ENCODE measurements around the gene SIGLEC10. TPM values are rescaled to one million over a fixed set of nuclear protein-coding genes. Genes with fewer than 3 reads are reported as not detected.

The SIGLEC10 gene
- total and polyA plus RNA-seq, 2 donors from 2014 or later: 0.34 to 33.8 TPM

DNA sequence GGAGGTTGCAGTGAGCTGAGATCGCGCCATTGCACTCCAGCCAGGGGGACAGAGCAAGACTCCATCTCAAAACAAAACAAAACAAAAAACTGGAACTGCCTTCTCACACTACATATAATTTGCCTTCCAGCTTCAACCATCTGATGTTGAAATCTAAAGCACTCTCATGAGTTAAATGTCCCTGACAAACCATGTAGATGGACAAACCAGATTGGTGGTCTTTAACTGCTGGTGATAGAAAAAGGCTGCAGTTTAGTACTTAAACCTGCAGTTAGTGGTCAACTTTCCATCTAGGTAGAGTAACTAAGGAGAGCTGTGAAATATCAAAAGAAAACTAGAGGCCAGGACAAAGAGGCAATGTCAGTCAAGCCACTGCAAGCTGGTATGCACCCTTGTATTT lies 21.3 kb downstream of the SIGLEC10 start:
- FAIRE-seq (no peak), DNase-seq (peak in 1 of 5 donors; percentile 12)
- Histone ChIP-seq H3K4me3 (ENCODE audit: low read length in 3 of 3) (no peak overlapping the region), H3K27me3 (ENCODE audit: control insufficient read depth, insufficient read depth, low read length) (no peaks in the 10 kb centered on the region), H3K9ac (ENCODE audit: low read length in 3 of 3) (no peak overlapping the region), H3K9me3 (ENCODE audit: control insufficient read depth in 2 of 3, insufficient read depth in 1 of 3, low read length in 3 of 3) (no peaks in the 10 kb centered on the region), H3K4me1 (ENCODE audit: control insufficient read depth in 2 of 3, insufficient read depth in 2 of 3, low read depth in 1 of 3, low read length in 3 of 3) (peaks cover 0 to 6% (median 5%) of the 10 kb centered on the region in 3 donors), H3K36me3 (ENCODE audit: control insufficient read depth in 2 of 3, insufficient read depth in 3 of 3, low read length in 3 of 3) (no peaks in the 10 kb centered on the region), H3K27ac (ENCODE audit: low read depth in 2 of 2, low read length in 2 of 2) (no peak overlapping the region)
- TF ChIP-seq, protein P1, sequence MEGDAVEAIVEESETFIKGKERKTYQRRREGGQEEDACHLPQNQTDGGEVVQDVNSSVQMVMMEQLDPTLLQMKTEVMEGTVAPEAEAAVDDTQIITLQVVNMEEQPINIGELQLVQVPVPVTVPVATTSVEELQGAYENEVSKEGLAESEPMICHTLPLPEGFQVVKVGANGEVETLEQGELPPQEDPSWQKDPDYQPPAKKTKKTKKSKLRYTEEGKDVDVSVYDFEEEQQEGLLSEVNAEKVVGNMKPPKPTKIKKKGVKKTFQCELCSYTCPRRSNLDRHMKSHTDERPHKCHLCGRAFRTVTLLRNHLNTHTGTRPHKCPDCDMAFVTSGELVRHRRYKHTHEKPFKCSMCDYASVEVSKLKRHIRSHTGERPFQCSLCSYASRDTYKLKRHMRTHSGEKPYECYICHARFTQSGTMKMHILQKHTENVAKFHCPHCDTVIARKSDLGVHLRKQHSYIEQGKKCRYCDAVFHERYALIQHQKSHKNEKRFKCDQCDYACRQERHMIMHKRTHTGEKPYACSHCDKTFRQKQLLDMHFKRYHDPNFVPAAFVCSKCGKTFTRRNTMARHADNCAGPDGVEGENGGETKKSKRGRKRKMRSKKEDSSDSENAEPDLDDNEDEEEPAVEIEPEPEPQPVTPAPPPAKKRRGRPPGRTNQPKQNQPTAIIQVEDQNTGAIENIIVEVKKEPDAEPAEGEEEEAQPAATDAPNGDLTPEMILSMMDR (IDR thresholded peaks at IDR 0.05; ENCODE audit: borderline replicate concordance, extremely low read depth, insufficient read depth): no peak
- intact Hi-C loops (cut with DNase I): no loop called here

DNA sequence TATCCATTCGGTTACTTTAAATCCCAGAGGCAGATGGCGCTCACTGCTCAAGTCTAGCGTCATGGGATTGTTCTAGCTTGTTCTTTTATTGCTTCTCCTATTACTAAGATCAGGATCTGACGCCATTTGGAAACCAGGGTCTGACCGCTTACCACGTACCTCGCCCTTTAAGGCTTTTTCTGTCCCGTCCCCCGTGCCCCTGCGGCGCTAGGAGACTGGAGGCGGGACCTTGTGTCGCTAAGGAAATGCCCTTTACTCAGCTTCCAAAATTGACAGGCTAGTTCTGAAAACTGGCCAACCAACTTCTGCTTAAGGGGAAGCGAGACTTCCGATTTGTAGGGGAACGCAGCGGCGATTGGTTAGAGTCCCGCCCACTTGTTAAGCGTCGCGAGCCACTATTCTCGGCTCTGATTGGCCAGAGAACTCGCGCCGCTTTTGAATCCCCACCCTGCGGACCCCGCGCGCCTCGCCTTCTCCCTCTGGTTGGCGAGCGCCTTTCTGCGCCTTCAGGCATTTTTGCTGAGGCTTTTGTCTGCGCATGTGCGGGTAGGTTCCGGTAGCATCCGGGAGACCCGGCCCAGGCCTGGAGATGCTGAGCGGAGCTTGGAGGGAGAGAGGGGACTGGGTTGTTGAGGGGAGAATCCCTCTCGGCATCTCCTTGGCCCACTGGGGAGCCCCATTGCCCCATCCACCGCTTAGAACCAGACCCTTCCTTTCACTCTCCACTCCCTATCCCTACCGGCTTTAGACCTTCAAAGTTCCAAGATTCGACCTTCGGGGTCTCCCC lies 23.2 kb downstream of the SIGLEC10 start:
- peak; percentile 94 for FAIRE-seq
- TF ChIP-seq, protein P1 (IDR thresholded peaks at IDR 0.05; ENCODE audit: borderline replicate concordance, extremely low read depth, insufficient read depth): no peak
- intact Hi-C loops (cut with DNase I): no loop called here
- H3K4me3 ChIP-seq (ENCODE audit: low read length in 3 of 3): peak overlapping the region; percentile 63 to 80 (median 72)
- peak; percentile 94 to 99 (median 97) for DNase-seq
- H3K27ac ChIP-seq (ENCODE audit: low read depth in 2 of 2, low read length in 2 of 2): peak overlapping the region in 1 of 2 donors; percentile 55
- no peaks in the 10 kb centered on the region for H3K9me3 ChIP-seq (ENCODE audit: control insufficient read depth in 2 of 3, insufficient read depth in 1 of 3, low read length in 3 of 3)
- H3K9ac ChIP-seq (ENCODE audit: low read length in 3 of 3): peak overlapping the region; percentile 38 to 71 (median 50)
- no peaks in the 10 kb centered on the region for H3K27me3 ChIP-seq (ENCODE audit: control insufficient read depth, insufficient read depth, low read length)
- no peaks in the 10 kb centered on the region for H3K36me3 ChIP-seq (ENCODE audit: control insufficient read depth in 2 of 3, insufficient read depth in 3 of 3, low read length in 3 of 3)
- H3K4me1 ChIP-seq (ENCODE audit: control insufficient read depth in 2 of 3, insufficient read depth in 2 of 3, low read depth in 1 of 3, low read length in 3 of 3): peaks cover 0 to 6% (median 5%) of the 10 kb centered on the region in 3 donors

DNA sequence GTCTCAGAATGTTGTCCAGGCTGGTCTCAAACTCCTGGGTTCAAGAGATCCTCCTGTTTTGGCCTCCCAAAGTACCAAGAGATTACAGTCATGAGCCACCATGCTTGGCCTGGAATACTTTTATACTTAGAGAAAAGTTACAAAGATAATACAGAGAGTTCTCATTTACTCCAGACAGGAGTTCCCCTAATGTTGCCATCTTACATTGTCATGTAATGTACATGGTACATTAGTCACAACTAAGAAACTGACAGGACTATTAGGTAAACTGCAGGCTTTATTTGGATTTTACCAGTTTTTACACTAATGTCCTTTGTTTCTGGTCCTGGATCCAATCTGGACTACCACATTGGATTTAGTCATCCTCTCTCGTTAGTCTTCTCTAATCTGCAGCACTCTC lies 24.7 kb downstream of the SIGLEC10 start:
- TF ChIP-seq, protein P1 (IDR thresholded peaks at IDR 0.05; ENCODE audit: borderline replicate concordance, extremely low read depth, insufficient read depth): no peak
- Histone ChIP-seq H3K36me3 (ENCODE audit: control insufficient read depth in 2 of 3, insufficient read depth in 3 of 3, low read length in 3 of 3) (no peaks in the 10 kb centered on the region), H3K9me3 (ENCODE audit: control insufficient read depth in 2 of 3, insufficient read depth in 1 of 3, low read length in 3 of 3) (no peaks in the 10 kb centered on the region), H3K27me3 (ENCODE audit: control insufficient read depth, insufficient read depth, low read length) (no peaks in the 10 kb centered on the region), H3K9ac (ENCODE audit: low read length in 3 of 3) (no peak overlapping the region), H3K4me1 (ENCODE audit: control insufficient read depth in 2 of 3, insufficient read depth in 2 of 3, low read depth in 1 of 3, low read length in 3 of 3) (peaks cover 0 to 6% (median 5%) of the 10 kb centered on the region in 3 donors), H3K4me3 (ENCODE audit: low read length in 3 of 3) (no peak overlapping the region), H3K27ac (ENCODE audit: low read depth in 2 of 2, low read length in 2 of 2) (no peak overlapping the region)
- DNase-seq: no peak
- intact Hi-C loops (cut with DNase I): no loop called here
- no peak for FAIRE-seq
